ENCODE results near the gene C16orf86.

Gene C16orf86

GRCh38 chr16:67653789-67654402 is 12.7 kb upstream of the C16orf86 start:
- Histone ChIP-seq H3K4me2 (ENCODE audit: low read depth, low read length, poor library complexity, severe bottlenecking) (no peak overlapping the region), H4K20me1 (ENCODE audit: low read depth, low read length) (no peaks in the 10 kb centered on the region), H3K36me3 (ENCODE audit: low read length) (no peaks in the 10 kb centered on the region), H3K4me3 (ENCODE audit: insufficient read depth, low read length, poor library complexity, severe bottlenecking) (no peak overlapping the region), H3F3A (ENCODE audit: insufficient read depth) (peaks cover 7% of the 10 kb centered on the region; the same call in 1 of the 2 replicates), H3K9me2 (replicated peaks; ENCODE audit: insufficient read depth, low read length) (no peaks in the 10 kb centered on the region), H2AFZ (ENCODE audit: low read depth, low read length, severe bottlenecking) (no peak overlapping the region), H3K27ac (ENCODE audit: low read depth, low read length) (no peak overlapping the region), H3K79me2 (ENCODE audit: insufficient read depth, low read length) (no peaks in the 10 kb centered on the region), H3K9ac (ENCODE audit: low read length) (no peak overlapping the region), H3K9me3 (ENCODE audit: insufficient read depth, low read length) (no peaks in the 10 kb centered on the region), H3K27me3 (ENCODE audit: low read length) (no peaks in the 10 kb centered on the region)
- TF ChIP-seq EZH2phosphoT487 (conservative IDR thresholded peaks at IDR 0.05; ENCODE audit: low read length) (no peak), CTCF (IDR thresholded peaks at IDR 0.05; ENCODE audit: insufficient read depth, low read length, poor library complexity, severe bottlenecking) (no peak)

- H4K20me1 ChIP-seq (ENCODE audit: low read depth, low read length) = no peaks in the 10 kb centered on the region
- H3K27me3 ChIP-seq (ENCODE audit: low read length) = no peaks in the 10 kb centered on the region
- H3K79me2 ChIP-seq (ENCODE audit: insufficient read depth, low read length) = no peaks in the 10 kb centered on the region
- H3F3A ChIP-seq (ENCODE audit: insufficient read depth) = peaks cover 7% of the 10 kb centered on the region; the same call in 1 of the 2 replicates
- no peak overlapping the region for H3K4me3 ChIP-seq (ENCODE audit: insufficient read depth, low read length, poor library complexity, severe bottlenecking)
- no peaks in the 10 kb centered on the region for H3K36me3 ChIP-seq (ENCODE audit: low read length)
- H3K9me3 ChIP-seq (ENCODE audit: insufficient read depth, low read length) = no peaks in the 10 kb centered on the region
- no peak overlapping the region for H3K4me2 ChIP-seq (ENCODE audit: low read depth, low read length, poor library complexity, severe bottlenecking)
- no peak overlapping the region for H3K27ac ChIP-seq (ENCODE audit: low read depth, low read length)
- H3K9ac ChIP-seq (ENCODE audit: low read length) = no peak overlapping the region
- H3K9me2 ChIP-seq (replicated peaks; ENCODE audit: insufficient read depth, low read length) = no peaks in the 10 kb centered on the region
- TF ChIP-seq EZH2phosphoT487 (conservative IDR thresholded peaks at IDR 0.05; ENCODE audit: low read length) (no peak), CTCF (IDR thresholded peaks at IDR 0.05; ENCODE audit: insufficient read depth, low read length, poor library complexity, severe bottlenecking) (no peak)
- H2AFZ ChIP-seq (ENCODE audit: low read depth, low read length, severe bottlenecking) = no peak overlapping the region
Observed at GRCh38 chr16:67654403-67654911, 12.2 kb upstream of the C16orf86 start.

GRCh38 chr16:67655363-67655762 is 11.3 kb upstream of the C16orf86 start:
- Histone ChIP-seq H3K27ac (ENCODE audit: low read depth, low read length) (no peak overlapping the region), H3K36me3 (ENCODE audit: low read length) (no peaks in the 10 kb centered on the region), H3K79me2 (ENCODE audit: insufficient read depth, low read length) (no peaks in the 10 kb centered on the region), H3K4me3 (ENCODE audit: insufficient read depth, low read length, poor library complexity, severe bottlenecking) (no peak overlapping the region), H2AFZ (ENCODE audit: low read depth, low read length, severe bottlenecking) (no peak overlapping the region), H3K9me3 (ENCODE audit: insufficient read depth, low read length) (no peaks in the 10 kb centered on the region), H4K20me1 (ENCODE audit: low read depth, low read length) (no peaks in the 10 kb centered on the region), H3F3A (ENCODE audit: insufficient read depth) (peaks cover 7% of the 10 kb centered on the region; the same call in 1 of the 2 replicates), H3K4me2 (ENCODE audit: low read depth, low read length, poor library complexity, severe bottlenecking) (no peak overlapping the region), H3K27me3 (ENCODE audit: low read length) (no peaks in the 10 kb centered on the region), H3K9ac (ENCODE audit: low read length) (no peak overlapping the region), H3K9me2 (replicated peaks; ENCODE audit: insufficient read depth, low read length) (no peaks in the 10 kb centered on the region)
- TF ChIP-seq CTCF (IDR thresholded peaks at IDR 0.05; ENCODE audit: insufficient read depth, low read length, poor library complexity, severe bottlenecking) (no peak), EZH2phosphoT487 (conservative IDR thresholded peaks at IDR 0.05; ENCODE audit: low read length) (no peak)
